Suppressor macrophage (primary cell): ENCODE measurements around the gene PPARD.
"Not testable (repeated sequence)": the region's sequence is repeated elsewhere in the genome, so short reads cannot be mapped to it uniquely, and the experiment has no call there.

Experiments
- DNase-seq, 4 experiments: peaks; one replicate each; pipeline ENCODE4 v3.0.0-alpha.2; 2020 to 2022

Gene PPARD

GRCh38 chr6:35411066-35411465 is 68.7 kb downstream of the PPARD start:
- DNase-seq, result peak in 1 of 4 experiments; percentile 21

GRCh38 chr6:35412102-35412501 is 69.7 kb downstream of the PPARD start:
- no peak for DNase-seq

- DNase-seq, result peak in 1 of 4 experiments; percentile 12
Measured at GRCh38 chr6:35413911-35414310, 71.6 kb downstream of the PPARD start.

GRCh38 chr6:35415065-35415891 is 72.9 kb downstream of the PPARD start:
- peak in 2 of 4 experiments; percentile 27 to 39 for DNase-seq

- DNase-seq, result peak; percentile 53 to 82 (median 72)
Measured at GRCh38 chr6:35417979-35418661, 75.8 kb downstream of the PPARD start.

GRCh38 chr6:35419417-35419816 is 77.1 kb downstream of the PPARD start:
- peak in 3 of 4 experiments; percentile 30 to 51 (median 43) for DNase-seq

GRCh38 chr6:35419961-35420360 is 77.6 kb downstream of the PPARD start:
- DNase-seq, result no peak

GRCh38 chr6:35425284-35425683 is 82.9 kb downstream of the PPARD start:
- no peak for DNase-seq

- DNase-seq, result peak; percentile 64 to 84 (median 80)
Measured at GRCh38 chr6:35426074-35426473, 83.7 kb downstream of the PPARD start.

GRCh38 chr6:35427435-35427834 is 85.1 kb downstream of the PPARD start:
- no peak for DNase-seq

GRCh38 chr6:35427851-35428321 is 85.5 kb downstream of the PPARD start:
- DNase-seq, result no peak

- DNase-seq, result no peak
Measured at GRCh38 chr6:35428421-35429149, 86.2 kb downstream of the PPARD start.

- DNase-seq, result no peak
Measured at GRCh38 chr6:35429463-35429862, 87.1 kb downstream of the PPARD start.

GRCh38 chr6:35432291-35432690 is 89.9 kb downstream of the PPARD start:
- no peak for DNase-seq

GRCh38 chr6:35432702-35433101 is 90.3 kb downstream of the PPARD start:
- not testable (repeated sequence) for DNase-seq

- DNase-seq, result no peak
Measured at GRCh38 chr6:35435074-35435837, 92.9 kb downstream of the PPARD start.

GRCh38 chr6:35436071-35436857 is 93.9 kb downstream of the PPARD start:
- no peak for DNase-seq

GRCh38 chr6:35438378-35439065 is 96.2 kb downstream of the PPARD start:
- not testable (repeated sequence) for DNase-seq

GRCh38 chr6:35439308-35439707 is 97.0 kb downstream of the PPARD start:
- no peak for DNase-seq

- DNase-seq, result no peak
Measured at GRCh38 chr6:35441205-35441604, 98.8 kb downstream of the PPARD start.

GRCh38 chr6:35441642-35442041 is 99.3 kb downstream of the PPARD start:
- no peak for DNase-seq
